Measurements from ENCODE around the gene ZNF414.
"Not testable (repeated sequence)": the region's sequence is repeated elsewhere in the genome, so short reads cannot be mapped to it uniquely, and the experiment has no call there.

ZNF414 gene, protein sequence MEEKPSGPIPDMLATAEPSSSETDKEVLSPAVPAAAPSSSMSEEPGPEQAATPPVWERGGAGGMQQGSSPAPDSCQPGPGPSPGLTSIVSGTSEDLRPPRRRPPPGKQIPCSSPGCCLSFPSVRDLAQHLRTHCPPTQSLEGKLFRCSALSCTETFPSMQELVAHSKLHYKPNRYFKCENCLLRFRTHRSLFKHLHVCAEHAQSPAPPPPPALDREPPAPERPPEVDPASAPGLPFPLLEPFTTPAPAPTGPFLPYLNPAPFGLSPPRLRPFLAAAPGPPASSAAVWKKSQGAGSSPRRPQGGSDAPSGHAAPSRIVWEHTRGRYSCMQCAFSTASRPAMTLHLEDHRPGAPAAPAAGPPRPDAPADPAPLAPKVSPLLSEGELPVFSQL

DNA sequence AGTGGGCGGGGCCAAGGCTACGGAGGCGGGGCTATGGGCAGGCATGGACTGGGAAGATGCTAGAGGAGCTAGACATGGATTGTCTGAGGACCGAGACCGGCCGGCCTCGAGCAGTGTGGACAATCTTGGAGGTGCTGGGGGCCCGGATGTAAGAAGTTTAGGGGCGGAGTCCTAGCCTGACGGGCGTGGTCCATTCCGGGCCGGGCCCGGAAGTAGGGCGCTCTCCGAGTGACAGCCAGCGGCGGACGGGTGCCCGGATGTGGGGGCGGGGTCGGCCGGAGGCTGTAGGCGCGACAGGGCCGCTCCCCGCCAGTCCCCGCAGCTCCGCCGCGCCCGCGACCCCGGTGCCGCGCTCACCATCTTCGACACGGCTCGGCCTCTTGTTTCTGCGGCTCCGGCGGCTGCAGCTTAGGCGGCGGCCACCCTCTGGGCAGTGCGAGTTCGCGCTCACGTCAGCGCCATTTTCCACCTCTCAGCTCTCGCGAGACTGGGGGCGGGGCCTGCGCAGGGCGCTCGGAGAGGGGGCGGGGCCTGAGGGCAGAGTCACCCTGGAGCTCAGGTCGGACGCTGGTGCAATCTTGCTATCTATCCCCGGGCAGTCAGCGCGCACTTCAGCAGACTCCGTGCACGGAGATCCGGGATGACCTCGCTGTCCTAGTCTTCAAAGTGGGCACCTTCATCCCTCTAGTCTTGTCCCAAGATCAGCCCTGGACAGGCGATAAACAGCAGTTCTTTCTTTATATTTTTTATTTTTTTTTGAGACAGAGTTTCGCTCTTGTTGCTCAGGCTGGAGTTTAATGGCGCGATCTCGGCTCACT is at the start of gene ZNF414:
ZNF414 (minus strand) TSS at position 481 of the 818 bp plus-strand sequence; CDS start at position 360, 121 bp downstream.
- TF ChIP-seq, protein P1, sequence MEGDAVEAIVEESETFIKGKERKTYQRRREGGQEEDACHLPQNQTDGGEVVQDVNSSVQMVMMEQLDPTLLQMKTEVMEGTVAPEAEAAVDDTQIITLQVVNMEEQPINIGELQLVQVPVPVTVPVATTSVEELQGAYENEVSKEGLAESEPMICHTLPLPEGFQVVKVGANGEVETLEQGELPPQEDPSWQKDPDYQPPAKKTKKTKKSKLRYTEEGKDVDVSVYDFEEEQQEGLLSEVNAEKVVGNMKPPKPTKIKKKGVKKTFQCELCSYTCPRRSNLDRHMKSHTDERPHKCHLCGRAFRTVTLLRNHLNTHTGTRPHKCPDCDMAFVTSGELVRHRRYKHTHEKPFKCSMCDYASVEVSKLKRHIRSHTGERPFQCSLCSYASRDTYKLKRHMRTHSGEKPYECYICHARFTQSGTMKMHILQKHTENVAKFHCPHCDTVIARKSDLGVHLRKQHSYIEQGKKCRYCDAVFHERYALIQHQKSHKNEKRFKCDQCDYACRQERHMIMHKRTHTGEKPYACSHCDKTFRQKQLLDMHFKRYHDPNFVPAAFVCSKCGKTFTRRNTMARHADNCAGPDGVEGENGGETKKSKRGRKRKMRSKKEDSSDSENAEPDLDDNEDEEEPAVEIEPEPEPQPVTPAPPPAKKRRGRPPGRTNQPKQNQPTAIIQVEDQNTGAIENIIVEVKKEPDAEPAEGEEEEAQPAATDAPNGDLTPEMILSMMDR (conservative IDR thresholded peaks at IDR 0.05; ENCODE audit: low read depth, low read length): no peak
- peak within 1 kb of the TSS; percentile 53 for H3K4me3 ChIP-seq (ENCODE audit: low read length)
- peak; percentile 82 for DNase-seq (ENCODE audit: low read depth)

DNA sequence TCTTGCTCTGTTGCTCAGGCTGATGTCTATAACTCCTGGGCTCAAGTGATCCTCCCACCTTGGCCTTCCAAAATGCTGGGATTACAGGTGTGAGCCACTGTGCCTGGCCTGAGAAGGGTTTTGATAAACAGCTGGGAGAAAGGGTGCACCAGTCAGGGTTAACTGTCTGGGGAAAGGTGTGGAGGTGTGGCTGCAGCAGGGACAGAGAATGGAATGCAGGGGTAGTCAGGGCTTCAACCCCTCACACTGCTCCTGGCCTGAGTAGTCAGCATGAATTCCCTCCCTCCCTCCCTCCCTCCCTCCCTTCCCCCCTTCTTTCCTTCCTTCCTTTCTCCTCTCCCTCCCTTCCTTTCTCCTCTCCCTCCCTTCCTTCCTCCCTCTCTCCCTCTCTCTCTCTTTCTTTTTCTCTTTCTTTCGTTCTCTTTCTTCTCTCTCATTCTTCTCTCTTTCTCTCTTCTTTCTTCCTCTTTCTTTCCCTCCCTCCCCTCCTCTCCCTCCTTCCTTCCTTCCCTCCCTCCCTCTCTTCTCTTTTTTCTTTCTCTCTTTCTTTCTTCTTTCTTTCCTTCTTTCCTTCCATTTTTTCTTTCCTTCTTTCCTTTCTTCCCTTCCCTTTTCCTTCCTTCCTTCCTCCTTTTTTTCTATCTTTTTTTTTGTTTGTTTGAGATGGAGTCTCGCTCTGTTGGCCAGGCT is 47.3 kb upstream of the ZNF414 start:
- no peak overlapping the region for H3K4me3 ChIP-seq (ENCODE audit: low read length)
- DNase-seq (ENCODE audit: low read depth): no peak
- TF ChIP-seq, protein P1 (conservative IDR thresholded peaks at IDR 0.05; ENCODE audit: low read depth, low read length): no peak

DNA sequence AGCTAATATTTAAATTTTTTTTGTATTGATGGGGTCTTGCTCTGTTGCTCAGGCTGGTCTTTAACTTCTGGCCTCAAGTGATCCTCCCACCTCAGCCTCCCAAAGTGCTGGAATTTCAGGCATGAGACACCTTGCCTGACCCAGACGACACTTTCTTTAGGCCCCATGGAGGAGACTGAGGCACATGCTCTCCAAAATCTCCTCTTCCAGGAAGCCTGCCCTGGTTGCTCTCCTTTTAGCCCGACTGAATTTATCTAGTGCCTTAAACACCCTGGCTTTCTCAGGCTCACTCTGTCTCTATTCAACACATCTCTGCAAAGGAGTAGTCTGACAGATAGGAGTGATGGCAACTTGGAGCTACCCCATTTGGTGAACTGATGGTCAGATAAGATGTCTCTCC is 44.4 kb upstream of the ZNF414 start:
- DNase-seq (ENCODE audit: low read depth): no peak
- TF ChIP-seq, protein P1 (conservative IDR thresholded peaks at IDR 0.05; ENCODE audit: low read depth, low read length): no peak

DNA sequence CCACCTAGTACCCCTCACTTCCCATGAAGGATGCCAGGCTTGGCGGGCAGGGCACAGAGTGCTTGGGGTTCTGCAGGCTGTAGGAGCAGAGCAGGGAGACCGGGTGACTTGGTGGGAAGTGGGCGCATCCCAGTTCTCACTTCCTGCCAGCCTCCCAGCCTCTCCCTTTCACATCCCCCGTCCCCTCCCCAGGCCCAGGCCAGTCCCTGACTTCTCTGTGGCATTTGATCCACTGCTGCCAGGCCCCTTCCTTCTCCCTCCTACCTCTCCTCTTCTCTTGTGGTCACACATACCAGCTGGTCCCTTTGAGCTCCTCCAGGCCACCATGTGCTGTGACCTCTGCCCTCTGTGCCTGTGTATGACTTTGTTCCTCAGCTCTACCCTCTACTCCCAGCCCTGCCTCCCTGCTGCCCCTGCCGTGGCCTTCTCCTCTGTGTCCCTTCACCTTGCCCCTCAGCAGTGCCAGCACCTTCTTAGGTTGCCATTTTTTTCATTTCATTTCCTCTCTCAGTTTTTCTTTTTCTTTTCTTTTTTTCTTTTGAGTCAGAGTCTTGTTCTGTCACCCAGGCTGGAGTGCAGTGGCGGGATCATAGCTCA is 43.8 kb upstream of the ZNF414 start:
- no peak for DNase-seq (ENCODE audit: low read depth)
- TF ChIP-seq, protein P1 (conservative IDR thresholded peaks at IDR 0.05; ENCODE audit: low read depth, low read length): no peak
- no peak overlapping the region for H3K4me3 ChIP-seq (ENCODE audit: low read length)

More for the DNA sequence above, 44.4 kb upstream of the ZNF414 start:
- no peak overlapping the region for H3K4me3 ChIP-seq (ENCODE audit: low read length)

DNA sequence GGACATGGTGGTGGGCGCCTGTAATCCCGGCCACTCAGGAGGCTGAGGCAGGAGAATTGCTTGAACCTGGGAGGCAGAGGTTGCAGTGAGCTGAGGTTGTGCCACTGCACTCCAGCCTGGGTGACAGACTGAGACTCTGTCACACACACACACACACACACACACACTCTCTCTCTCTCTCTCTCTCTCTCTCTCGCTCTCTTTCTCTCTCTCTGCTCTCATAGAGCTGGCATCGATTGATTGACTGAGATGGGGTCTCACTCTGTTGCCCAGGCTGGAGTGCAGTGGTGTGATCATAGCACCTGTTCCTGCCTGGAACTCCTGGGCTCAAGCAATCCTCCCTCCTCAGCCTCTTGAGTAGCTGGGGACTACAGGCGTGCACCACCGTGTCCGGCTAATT is 39.8 kb upstream of the ZNF414 start:
- DNase-seq (ENCODE audit: low read depth); H3K4me3 ChIP-seq (ENCODE audit: low read length): not testable (repeated sequence)

DNA sequence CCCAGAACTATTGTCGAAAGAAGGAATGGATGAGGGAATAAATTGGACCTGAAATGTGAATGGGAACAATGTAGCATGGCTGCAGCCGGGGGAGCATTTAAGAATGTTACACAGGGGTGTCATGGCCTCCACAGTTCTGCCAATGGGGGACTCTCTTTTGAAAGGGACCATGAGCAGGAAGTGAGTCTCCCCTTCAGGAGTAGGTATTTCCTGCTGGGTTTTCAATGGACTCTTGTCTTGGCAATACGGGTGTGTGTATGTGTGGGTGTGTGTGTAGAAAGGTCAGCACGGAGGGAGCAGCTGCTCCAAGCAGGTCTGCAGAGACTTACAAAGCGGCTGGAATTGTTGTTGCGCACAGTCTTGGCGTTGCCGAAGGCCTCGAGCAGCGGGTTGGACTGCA is 38.8 kb upstream of the ZNF414 start:
- no peak for DNase-seq (ENCODE audit: low read depth)
- H3K4me3 ChIP-seq (ENCODE audit: low read length): no peak overlapping the region
- TF ChIP-seq, protein P1 (conservative IDR thresholded peaks at IDR 0.05; ENCODE audit: low read depth, low read length): no peak

DNA sequence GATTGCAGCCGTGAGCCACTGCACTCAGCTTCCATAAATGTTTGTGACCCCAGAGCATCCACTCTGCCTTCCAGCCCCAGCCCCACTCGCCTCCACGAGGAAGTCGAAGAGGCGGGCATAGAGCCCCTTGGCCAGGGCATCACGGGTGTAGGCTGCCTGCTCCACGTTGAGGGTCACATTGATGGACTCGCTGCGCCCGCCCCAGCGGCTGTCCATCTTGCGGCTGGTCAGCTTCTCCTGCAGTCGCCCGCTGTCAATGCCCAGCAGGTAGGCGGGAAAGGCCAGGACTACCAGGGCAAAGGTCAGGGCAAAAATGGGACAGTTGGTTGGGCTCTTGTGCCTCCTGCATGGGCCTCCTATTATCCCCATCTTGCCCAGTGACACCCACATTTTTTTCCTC is 36.1 kb upstream of the ZNF414 start:
- TF ChIP-seq, protein P1 (conservative IDR thresholded peaks at IDR 0.05; ENCODE audit: low read depth, low read length): no peak
- H3K4me3 ChIP-seq (ENCODE audit: low read length): no peak overlapping the region
- DNase-seq (ENCODE audit: low read depth): no peak

All from retinal pigment epithelial cell (primary cell).